OCI-LY1 (cell line): ENCODE results near the gene TAB2.

ENCODE experiments used
- CTCF ChIP-seq: fragments of 200-600 bp; sonication (generic), shearing (Covaris generic); IDR thresholded peaks from 2 replicates; pipeline ENCODE4 v1.5.1; 2017; ENCODE audit warnings: mild to moderate bottlenecking, antibody characterized with exemption, low read length, moderate library complexity, mixed read lengths
- EZH2 ChIP-seq: fragments of 200-600 bp; sonication (generic), shearing (Covaris generic); IDR thresholded peaks from 2 replicates; pipeline ENCODE4 v1.8.0; 2017; ENCODE audit warnings: borderline replicate concordance, mixed run types, mild to moderate bottlenecking, antibody characterized with exemption, low read length, moderate library complexity, mixed read lengths

- TF ChIP-seq CTCF (no peak), EZH2 (no peak)
These were observed 44.8 kb downstream of the TAB2 start for GRCh38 chr6:149362289-149362688.
